ENCODE measurements around the gene IL17RA. TPM values are rescaled to one million over a fixed set of nuclear protein-coding genes. Genes with fewer than 3 reads are reported as not detected.
A peak's percentile ranks its signal among the peaks of the same experiment; 100 is the strongest.

IL17RA gene
- total and polyA plus RNA-seq, 4 donors: 9.0 to 45.1 (median 22.6) TPM

- no peak for TF ChIP-seq CTCF (IDR thresholded peaks at IDR 0.05; ENCODE audit: control extremely low read depth, extremely low read depth)
- Histone ChIP-seq H3K36me3 (ENCODE audit: control insufficient read depth in 4 of 4, insufficient read depth in 4 of 4, low read length in 4 of 4) (no peaks in the 10 kb centered on the region), H3K4me3 (no peak overlapping the region), H3K4me1 (ENCODE audit: control insufficient read depth in 5 of 5, insufficient read depth in 5 of 5, low read length in 5 of 5) (peaks cover 0 to 12% (median 0%) of the 10 kb centered on the region in 5 donors), H3K27me3 (ENCODE audit: control insufficient read depth in 3 of 3, insufficient read depth in 3 of 3, low read length in 2 of 3) (peaks cover 0 to 9% (median 0%) of the 10 kb centered on the region in 3 donors), H3K9ac (ENCODE audit: insufficient read depth in 1 of 2, low read length in 2 of 2) (no peak overlapping the region), H3K9me3 (ENCODE audit: control insufficient read depth in 4 of 4, insufficient read depth in 3 of 4, low read length in 3 of 4) (no peaks in the 10 kb centered on the region), H3K27ac (ENCODE audit: low read depth in 1 of 2, low read length in 1 of 2) (peak overlapping the region in 1 of 2 donors; percentile 26)
- 25 to 48% methylated on average over 12 of the region's 12 CpGs for WGBS, 2 donors
- DNase-seq (peak in 1 of 3 donors; percentile 13), ATAC-seq (ENCODE audit: insufficient read depth, low FRiP score) (no peak)
Observed at GRCh38 chr22:17087498-17088131, 2.8 kb downstream of the IL17RA start.

GRCh38 chr22:17090550-17090949, 5.8 kb downstream of the IL17RA start:
- peaks cover 0 to 8% (median 0%) of the 10 kb centered on the region in 5 donors for H3K4me1 ChIP-seq (ENCODE audit: control insufficient read depth in 5 of 5, insufficient read depth in 5 of 5, low read length in 5 of 5)
- peaks cover 0 to 9% (median 0%) of the 10 kb centered on the region in 3 donors for H3K27me3 ChIP-seq (ENCODE audit: control insufficient read depth in 3 of 3, insufficient read depth in 3 of 3, low read length in 2 of 3)
- H3K27ac ChIP-seq (ENCODE audit: low read depth in 1 of 2, low read length in 1 of 2): no peak overlapping the region
- TF ChIP-seq CTCF (IDR thresholded peaks at IDR 0.05; ENCODE audit: control extremely low read depth, extremely low read depth): no peak
- H3K36me3 ChIP-seq (ENCODE audit: control insufficient read depth in 4 of 4, insufficient read depth in 4 of 4, low read length in 4 of 4): no peaks in the 10 kb centered on the region
- DNase-seq: no peak
- ATAC-seq (ENCODE audit: insufficient read depth, low FRiP score): no peak
- H3K4me3 ChIP-seq: no peak overlapping the region
- no peak overlapping the region for H3K9ac ChIP-seq (ENCODE audit: insufficient read depth in 1 of 2, low read length in 2 of 2)
- no peaks in the 10 kb centered on the region for H3K9me3 ChIP-seq (ENCODE audit: control insufficient read depth in 4 of 4, insufficient read depth in 3 of 4, low read length in 3 of 4)

GRCh38 chr22:17091851-17092250, 7.1 kb downstream of the IL17RA start:
- no peak for ATAC-seq (ENCODE audit: insufficient read depth, low FRiP score)
- Histone ChIP-seq H3K4me1 (ENCODE audit: control insufficient read depth in 5 of 5, insufficient read depth in 5 of 5, low read length in 5 of 5) (peaks cover 0 to 5% (median 0%) of the 10 kb centered on the region in 5 donors), H3K27me3 (ENCODE audit: control insufficient read depth in 3 of 3, insufficient read depth in 3 of 3, low read length in 2 of 3) (no peaks in the 10 kb centered on the region), H3K27ac (ENCODE audit: low read depth in 1 of 2, low read length in 1 of 2) (no peak overlapping the region), H3K36me3 (ENCODE audit: control insufficient read depth in 4 of 4, insufficient read depth in 4 of 4, low read length in 4 of 4) (no peaks in the 10 kb centered on the region), H3K9me3 (ENCODE audit: control insufficient read depth in 4 of 4, insufficient read depth in 3 of 4, low read length in 3 of 4) (no peaks in the 10 kb centered on the region), H3K4me3 (no peak overlapping the region), H3K9ac (ENCODE audit: insufficient read depth in 1 of 2, low read length in 2 of 2) (no peak overlapping the region)
- 68 to 71% methylated on average over 4 of the region's 4 CpGs for WGBS, 2 donors
- no peak for TF ChIP-seq CTCF (IDR thresholded peaks at IDR 0.05; ENCODE audit: control extremely low read depth, extremely low read depth)
- no peak for DNase-seq

- Histone ChIP-seq H3K27me3 (ENCODE audit: control insufficient read depth in 3 of 3, insufficient read depth in 3 of 3, low read length in 2 of 3) (no peaks in the 10 kb centered on the region), H3K9ac (ENCODE audit: insufficient read depth in 1 of 2, low read length in 2 of 2) (no peak overlapping the region), H3K27ac (ENCODE audit: low read depth in 1 of 2, low read length in 1 of 2) (no peak overlapping the region), H3K4me1 (ENCODE audit: control insufficient read depth in 5 of 5, insufficient read depth in 5 of 5, low read length in 5 of 5) (peaks cover 0 to 2% (median 0%) of the 10 kb centered on the region in 5 donors), H3K36me3 (ENCODE audit: control insufficient read depth in 4 of 4, insufficient read depth in 4 of 4, low read length in 4 of 4) (peaks cover 0 to 5% (median under 1%) of the 10 kb centered on the region in 4 donors), H3K9me3 (ENCODE audit: control insufficient read depth in 4 of 4, insufficient read depth in 3 of 4, low read length in 3 of 4) (no peaks in the 10 kb centered on the region), H3K4me3 (no peak overlapping the region)
- no peak for ATAC-seq (ENCODE audit: insufficient read depth, low FRiP score)
- no peak for DNase-seq
- WGBS, 2 donors: 72 to 80% methylated on average over 3 of the region's 3 CpGs
- no peak for TF ChIP-seq CTCF (IDR thresholded peaks at IDR 0.05; ENCODE audit: control extremely low read depth, extremely low read depth)
Observed at GRCh38 chr22:17093081-17093480, 8.3 kb downstream of the IL17RA start.

All from lung (tissue), 12 donors.